GM18517 (cell line): ENCODE results near the gene PNPLA3.

ENCODE experiments used
- ATAC-seq: cut with Tn5 transposase; IDR thresholded peaks from one replicate; pipeline ENCODE4 v1.9.1; 2021; ENCODE audit warnings: mild to moderate bottlenecking, moderate library complexity; ENCODE audit not compliant: unreplicated experiment

The PNPLA3 gene

GRCh38 chr22:43991316-43992020 is 67.9 kb downstream of the PNPLA3 start:
- ATAC-seq = no peak

- no peak for ATAC-seq
These were observed 68.8 kb downstream of the PNPLA3 start for GRCh38 chr22:43992331-43992821.

GRCh38 chr22:43993072-43993760 is 69.6 kb downstream of the PNPLA3 start:
- no peak for ATAC-seq

GRCh38 chr22:43994006-43994405 is 70.4 kb downstream of the PNPLA3 start:
- ATAC-seq = no peak

GRCh38 chr22:43994416-43994815 is 70.8 kb downstream of the PNPLA3 start:
- no peak for ATAC-seq

- ATAC-seq = no peak
These were observed 71.6 kb downstream of the PNPLA3 start for GRCh38 chr22:43995057-43995685.

GRCh38 chr22:43995798-43996169 is 72.2 kb downstream of the PNPLA3 start:
- ATAC-seq = no peak

GRCh38 chr22:43996170-43996980 is 72.8 kb downstream of the PNPLA3 start:
- no peak for ATAC-seq

- no peak for ATAC-seq
These were observed 73.3 kb downstream of the PNPLA3 start for GRCh38 chr22:43996981-43997265.
